Peyer's patch (tissue), 4 donors: ENCODE measurements around the gene RTEL1. TPM values are rescaled to one million over a fixed set of nuclear protein-coding genes. Genes with fewer than 3 reads are reported as not detected.

Experiments
- DNase-seq, 3 donors: peaks; one replicate each; pipeline ENCODE4 v3.0.0-alpha.2; 2017 to 2019
- H3K27ac ChIP-seq, 4 donors: fragments of 200-600 bp; sonication (generic); one replicate each; pipeline ENCODE4 v1.5.1; 2016 to 2019
- H3K27me3 ChIP-seq, 2 donors: fragments of 200-600 bp; sonication (generic); one replicate each; pipeline ENCODE4 v1.5.1; 2019
- H3K36me3 ChIP-seq, 3 donors: fragments of 200-600 bp; sonication (generic); one replicate each; pipeline ENCODE4 v1.5.1; 2016 to 2019
- H3K4me1 ChIP-seq, 4 donors: fragments of 200-600 bp; sonication (generic); one replicate each; pipeline ENCODE4 v1.5.1; 2016 to 2019
- H3K4me3 ChIP-seq, 4 donors: fragments of 200-600 bp; sonication (generic); 1 replicate in 3 of 4; 2 replicates in 1 of 4; pipeline ENCODE4 v1.5.1; 2016 to 2019; ENCODE audit warnings: mild to moderate bottlenecking in 1 of 4
- H3K9me3 ChIP-seq, 4 donors: fragments of 200-600 bp; sonication (generic); one replicate each; pipeline ENCODE4 v1.5.1; 2016 to 2019; ENCODE audit warnings: mild to moderate bottlenecking in 1 of 4
- CTCF ChIP-seq, 6 experiments: fragments of 450-650 bp in 4 of 6; fragments of 200-600 bp in 2 of 6; sonication (generic) in 1 of 6; IDR thresholded peaks; one replicate each; pipeline ENCODE4 v1.5.1; 2017 to 2019; ENCODE audit warnings: antibody characterized with exemption in 6 of 6, mild to moderate bottlenecking in 3 of 6, moderate library complexity in 1 of 6
- POLR2A ChIP-seq, 2 donors: fragments of 450-650 bp; IDR thresholded peaks; one replicate each; pipeline ENCODE4 v1.5.1; 2017; ENCODE audit warnings: antibody characterized with exemption in 2 of 2, mild to moderate bottlenecking in 2 of 2, moderate library complexity in 2 of 2
- total RNA-seq, 4 donors: library from RNA; depleted of rRNA; stranded (reverse); fragments of >200 nt; gene quantifications; one replicate each; pipeline ENCODE4 v1.1.0, GENCODE V29; 2016

The RTEL1 gene
- total RNA-seq, 4 donors from 2014 or later, result 25.6 to 61.1 (median 30.2) TPM

GRCh38 chr20:63678667-63679465 is 20.8 kb downstream of the RTEL1 start:
- H3K36me3 ChIP-seq, result peaks cover 0 to 28% (median 0%) of the 10 kb centered on the region in 3 donors
- H3K27me3 ChIP-seq, result no peaks in the 10 kb centered on the region
- DNase-seq, result no peak
- no peak overlapping the region for H3K4me3 ChIP-seq
- TF ChIP-seq POLR2A (IDR thresholded peaks at IDR 0.05) (no peak), CTCF (IDR thresholded peaks at IDR 0.05) (no peak)
- H3K27ac ChIP-seq, result no peak overlapping the region
- peaks cover 0 to 6% (median 0%) of the 10 kb centered on the region in 4 donors for H3K4me1 ChIP-seq
- H3K9me3 ChIP-seq, result no peaks in the 10 kb centered on the region

- no peak for DNase-seq
- H3K27me3 ChIP-seq, result no peaks in the 10 kb centered on the region
- H3K36me3 ChIP-seq, result peaks cover 0 to 22% (median 0%) of the 10 kb centered on the region in 3 donors
- H3K4me1 ChIP-seq, result peaks cover 0 to 6% (median 0%) of the 10 kb centered on the region in 4 donors
- TF ChIP-seq POLR2A (IDR thresholded peaks at IDR 0.05), result no peak
- no peak overlapping the region for H3K4me3 ChIP-seq
- no peak overlapping the region for H3K27ac ChIP-seq
- no peaks in the 10 kb centered on the region for H3K9me3 ChIP-seq
Observed at GRCh38 chr20:63679799-63680305, 21.7 kb downstream of the RTEL1 start.

- Histone ChIP-seq H3K27ac (no peak overlapping the region), H3K36me3 (peaks cover 0 to 22% (median 0%) of the 10 kb centered on the region in 3 donors), H3K27me3 (no peaks in the 10 kb centered on the region), H3K9me3 (no peaks in the 10 kb centered on the region), H3K4me1 (peaks cover 0 to 9% (median 0%) of the 10 kb centered on the region in 4 donors), H3K4me3 (no peak overlapping the region)
- TF ChIP-seq CTCF (IDR thresholded peaks at IDR 0.05) (no peak), POLR2A (IDR thresholded peaks at IDR 0.05) (no peak)
- DNase-seq, result no peak
Observed at GRCh38 chr20:63680427-63680826, 22.3 kb downstream of the RTEL1 start.

- DNase-seq, result no peak
- Histone ChIP-seq H3K9me3 (no peaks in the 10 kb centered on the region), H3K4me3 (no peak overlapping the region), H3K36me3 (peaks cover 0 to 22% (median 0%) of the 10 kb centered on the region in 3 donors), H3K27me3 (no peaks in the 10 kb centered on the region), H3K27ac (peak overlapping the region in 2 of 4 donors; percentile 67 to 80), H3K4me1 (peaks cover 0 to 15% (median 0%) of the 10 kb centered on the region in 4 donors)
- TF ChIP-seq CTCF (IDR thresholded peaks at IDR 0.05), result no peak
- TF ChIP-seq POLR2A (IDR thresholded peaks at IDR 0.05), result no peak
Observed at GRCh38 chr20:63680857-63681608, 22.9 kb downstream of the RTEL1 start.

GRCh38 chr20:63681609-63682142 is 23.6 kb downstream of the RTEL1 start:
- peaks cover 0 to 22% (median 0%) of the 10 kb centered on the region in 3 donors for H3K36me3 ChIP-seq

More at GRCh38 chr20:63681609-63682142, 23.6 kb downstream of the RTEL1 start:
- H3K27ac ChIP-seq, result peak overlapping the region; percentile 49 to 80 (median 58)
- TF ChIP-seq POLR2A (IDR thresholded peaks at IDR 0.05), result no peak
- no peak for TF ChIP-seq CTCF (IDR thresholded peaks at IDR 0.05)
- no peak for DNase-seq
- H3K9me3 ChIP-seq, result no peaks in the 10 kb centered on the region
- H3K4me1 ChIP-seq, result peaks cover 0 to 21% (median 1%) of the 10 kb centered on the region in 4 donors
- H3K4me3 ChIP-seq, result no peak overlapping the region
- no peaks in the 10 kb centered on the region for H3K27me3 ChIP-seq
